SH-SY5Y (cell line): ENCODE measurements around the gene HSBP1L1.

ENCODE experiments used
- GATA2 ChIP-seq: IDR thresholded peaks from 2 replicates; pipeline ENCODE4 v1.6.1; 2011; ENCODE audit warnings: mild to moderate bottlenecking, low read depth, low read length
- GATA3 ChIP-seq: IDR thresholded peaks from 2 replicates; pipeline ENCODE4 v1.6.1; 2011; ENCODE audit warnings: low read depth, mild to moderate bottlenecking, low read length, moderate library complexity

- TF ChIP-seq GATA2: no peak
- no peak for TF ChIP-seq GATA3
Measured at GRCh38 chr18:79952456-79952995, 11.9 kb upstream of the HSBP1L1 start.
